Fibroblast of villous mesenchyme (primary cell): ENCODE data around the gene GRK4. TPM values are rescaled to one million over a fixed set of nuclear protein-coding genes. Genes with fewer than 3 reads are reported as not detected.
A peak's percentile ranks its signal among the peaks of the same experiment; 100 is the strongest.

Source experiments
- DNase-seq: peaks from one replicate; pipeline ENCODE4 v3.0.0-alpha.2; 2010; ENCODE audit warnings: low read depth
- H3K4me3 ChIP-seq: 2 replicates; pipeline ENCODE4 v1.5.1; 2011; ENCODE audit warnings: low read depth, mild to moderate bottlenecking, low read length
- total RNA-seq: library from RNA; depleted of rRNA; stranded (reverse); fragments of >200 nt; gene quantifications from 2 replicates; pipeline ENCODE4 v1.2.3, GENCODE V29; 2012
- TF ChIP-seq, protein P1 (sequence below): IDR thresholded peaks from 2 replicates; pipeline ENCODE4 v1.5.1; 2012; ENCODE audit warnings: low read depth, mild to moderate bottlenecking, low read length; ENCODE audit not compliant: insufficient read depth

Gene GRK4
- total RNA-seq, 1 donor: 7.3 TPM

GRCh38 chr4:2994917-2995316 is 31.5 kb downstream of the GRK4 start:
- DNase-seq: no peak
- TF ChIP-seq, protein P1, sequence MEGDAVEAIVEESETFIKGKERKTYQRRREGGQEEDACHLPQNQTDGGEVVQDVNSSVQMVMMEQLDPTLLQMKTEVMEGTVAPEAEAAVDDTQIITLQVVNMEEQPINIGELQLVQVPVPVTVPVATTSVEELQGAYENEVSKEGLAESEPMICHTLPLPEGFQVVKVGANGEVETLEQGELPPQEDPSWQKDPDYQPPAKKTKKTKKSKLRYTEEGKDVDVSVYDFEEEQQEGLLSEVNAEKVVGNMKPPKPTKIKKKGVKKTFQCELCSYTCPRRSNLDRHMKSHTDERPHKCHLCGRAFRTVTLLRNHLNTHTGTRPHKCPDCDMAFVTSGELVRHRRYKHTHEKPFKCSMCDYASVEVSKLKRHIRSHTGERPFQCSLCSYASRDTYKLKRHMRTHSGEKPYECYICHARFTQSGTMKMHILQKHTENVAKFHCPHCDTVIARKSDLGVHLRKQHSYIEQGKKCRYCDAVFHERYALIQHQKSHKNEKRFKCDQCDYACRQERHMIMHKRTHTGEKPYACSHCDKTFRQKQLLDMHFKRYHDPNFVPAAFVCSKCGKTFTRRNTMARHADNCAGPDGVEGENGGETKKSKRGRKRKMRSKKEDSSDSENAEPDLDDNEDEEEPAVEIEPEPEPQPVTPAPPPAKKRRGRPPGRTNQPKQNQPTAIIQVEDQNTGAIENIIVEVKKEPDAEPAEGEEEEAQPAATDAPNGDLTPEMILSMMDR: no peak
- no peak overlapping the region for H3K4me3 ChIP-seq

DNA sequence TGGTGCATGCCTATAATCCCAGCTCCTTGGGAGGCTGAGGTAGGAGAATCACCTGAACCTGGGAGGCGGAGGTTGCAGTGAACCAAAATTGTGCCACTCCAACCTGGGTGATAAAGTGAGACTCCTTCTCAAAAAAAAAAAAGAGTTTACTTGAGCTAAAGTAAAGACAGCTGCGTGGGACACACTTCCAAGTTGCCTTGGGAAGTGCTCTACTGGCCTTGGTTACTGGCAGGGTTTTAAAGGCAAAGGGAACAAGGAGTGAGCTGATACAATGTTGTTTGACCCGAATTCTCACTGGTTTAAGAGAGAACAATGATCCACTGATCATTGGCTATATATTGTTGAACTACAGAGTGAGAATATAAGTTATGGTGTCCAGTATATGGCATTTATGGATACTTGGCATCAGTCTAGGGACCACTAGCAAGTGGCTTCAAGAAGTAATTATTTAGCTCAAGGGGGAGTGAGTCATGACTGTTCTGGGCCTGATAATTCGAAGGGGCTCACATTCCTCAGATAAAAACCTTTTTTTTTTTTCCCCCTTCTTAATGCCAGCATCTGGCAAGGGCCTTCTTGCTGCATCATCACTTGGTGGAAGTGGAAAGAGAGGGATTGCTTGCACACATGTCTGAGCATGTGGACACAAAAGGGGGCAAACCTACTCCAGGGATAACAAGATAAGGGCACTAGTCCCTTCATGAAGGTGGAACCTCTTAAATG is 32.3 kb downstream of the GRK4 start:
- no peak for DNase-seq
- H3K4me3 ChIP-seq: no peak overlapping the region
- TF ChIP-seq, protein P1: no peak

DNA sequence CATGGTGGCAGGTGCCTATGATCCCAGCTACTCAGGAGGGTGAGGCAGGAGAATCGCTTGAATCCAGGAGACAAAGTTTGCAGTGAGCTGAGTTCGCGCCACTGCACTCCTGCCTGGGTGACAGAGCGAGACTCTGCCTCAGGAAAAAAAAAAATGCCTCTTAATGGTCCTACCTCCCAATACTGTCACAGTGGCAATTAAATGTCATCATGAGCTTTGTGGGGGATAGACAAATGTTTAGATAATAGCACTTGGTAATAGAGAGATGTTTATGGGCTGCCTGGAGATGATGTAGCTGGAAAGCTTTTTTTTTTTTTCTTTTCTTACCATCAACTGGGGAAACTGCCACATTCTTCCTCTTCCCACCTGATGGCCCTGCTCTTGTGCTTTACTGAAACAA is 33.0 kb downstream of the GRK4 start:
- TF ChIP-seq, protein P1: no peak
- no peak overlapping the region for H3K4me3 ChIP-seq

DNA sequence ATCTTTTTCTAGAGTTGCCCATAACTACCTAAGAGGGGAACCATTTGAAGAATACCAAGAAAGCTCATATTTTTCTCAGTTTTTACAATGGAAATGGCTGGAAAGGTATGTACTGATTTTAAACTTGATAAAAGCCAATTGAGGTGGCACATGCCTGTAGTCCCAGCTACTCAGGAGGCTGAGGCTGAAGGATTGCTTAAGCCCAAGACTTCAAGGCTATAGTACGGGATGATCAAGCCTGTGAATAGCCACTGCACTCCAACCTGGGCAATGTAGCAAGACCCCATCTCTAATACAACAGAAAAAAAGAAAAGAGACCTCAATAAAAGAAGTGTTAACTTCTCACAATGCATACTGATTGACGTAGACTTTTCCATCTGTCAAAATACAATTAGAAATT is 44.4 kb downstream of the GRK4 start:
- no peak overlapping the region for H3K4me3 ChIP-seq
- TF ChIP-seq, protein P1: no peak
- no peak for DNase-seq

More for the DNA sequence above, 33.0 kb downstream of the GRK4 start:
- DNase-seq: no peak

- TF ChIP-seq, protein P1: peak; percentile 29
- no peak overlapping the region for H3K4me3 ChIP-seq
- DNase-seq: no peak
Measured at GRCh38 chr4:3009422-3009821, 46.1 kb downstream of the GRK4 start.

DNA sequence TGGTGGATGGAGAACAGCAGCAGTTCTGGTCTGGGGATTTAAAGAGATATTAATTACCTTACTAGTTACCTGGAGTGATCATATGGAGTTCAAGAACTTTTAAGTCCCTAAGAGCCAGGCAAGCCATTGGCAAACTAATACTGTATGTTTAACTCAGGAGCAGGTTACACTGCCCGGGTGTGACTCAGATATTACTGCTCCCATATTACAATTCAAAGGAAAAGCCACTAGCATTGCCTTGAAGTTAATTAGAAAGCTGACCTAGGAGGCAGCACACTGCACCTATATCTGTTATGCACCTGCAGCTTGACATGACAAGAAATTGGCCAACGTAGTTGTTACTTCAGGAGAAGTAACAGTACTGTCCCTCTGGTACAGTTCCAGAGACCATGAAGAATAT is 47.2 kb downstream of the GRK4 start:
- no peak overlapping the region for H3K4me3 ChIP-seq
- DNase-seq: no peak
- TF ChIP-seq, protein P1: no peak

- no peak overlapping the region for H3K4me3 ChIP-seq
- DNase-seq: peak; percentile 83
- TF ChIP-seq, protein P1: no peak
Measured at GRCh38 chr4:3010998-3011397, 47.6 kb downstream of the GRK4 start.
